Activated CD4-positive, CD25-positive, alpha-beta regulatory T cell treated with anti-CD3 and anti-CD28 coated beads, Interleukin-2, amount 50 U/mL, for 72 hours (primary cell): ENCODE measurements around the gene TUBB4B.

Experiments used
- DNase-seq: peaks from one replicate; pipeline ENCODE4 v3.0.0; 2021

The TUBB4B gene

DNA sequence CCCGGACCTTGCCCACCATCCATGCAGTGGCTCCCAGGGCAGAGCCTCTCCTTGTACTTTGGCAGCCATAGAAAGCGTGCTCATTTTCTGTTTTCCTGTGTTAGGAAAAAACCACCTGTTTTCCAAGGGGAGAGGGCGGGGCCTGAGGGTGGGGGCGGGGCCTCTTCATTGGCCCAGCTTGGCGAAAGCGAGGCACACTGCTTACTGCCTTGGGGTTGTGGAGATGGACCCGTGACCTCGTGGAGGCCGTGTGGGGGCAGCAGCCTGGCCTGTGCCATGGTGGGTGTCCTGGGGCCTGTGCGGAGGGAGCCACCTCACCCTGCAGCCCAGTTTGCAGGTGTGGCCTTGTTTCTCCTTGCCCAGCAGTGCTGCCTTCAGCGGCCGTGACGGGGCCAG, 32.0 kb downstream of the TUBB4B start:
- no peak for DNase-seq

DNA sequence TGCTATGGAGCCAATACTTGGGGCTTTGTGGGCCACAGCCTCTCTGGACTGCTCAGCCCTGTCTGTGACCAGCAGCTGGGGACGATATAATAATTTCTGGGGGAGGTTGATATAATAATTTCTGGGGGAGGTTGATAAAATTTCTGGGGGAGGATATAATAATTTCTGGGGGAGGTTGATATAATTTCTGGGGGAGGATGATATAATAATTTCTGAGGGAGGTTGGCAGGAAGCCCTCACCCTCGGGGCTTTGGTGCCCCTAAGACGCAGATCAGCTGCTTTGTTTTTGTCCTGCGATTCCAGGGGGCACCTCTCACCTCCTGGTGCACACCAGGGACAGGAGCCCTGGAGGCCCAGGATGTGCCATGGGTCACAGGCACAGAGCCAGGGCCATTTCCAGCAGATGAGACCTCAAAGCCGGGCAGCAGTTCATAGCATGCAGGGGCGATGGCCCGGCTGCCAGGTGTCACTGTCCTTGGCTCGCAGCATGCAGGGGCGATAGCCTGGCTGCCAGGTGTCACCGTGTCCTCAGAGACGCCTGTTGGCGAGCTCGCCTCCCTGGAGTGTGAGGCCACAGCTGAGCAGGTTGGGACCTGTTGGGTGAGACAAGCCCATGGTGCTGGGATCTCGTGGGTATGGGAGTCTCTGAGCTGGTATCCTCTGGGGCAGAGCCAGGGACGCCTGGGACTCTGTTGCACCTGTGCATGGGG, 32.7 kb downstream of the TUBB4B start:
- DNase-seq, result no peak

DNA sequence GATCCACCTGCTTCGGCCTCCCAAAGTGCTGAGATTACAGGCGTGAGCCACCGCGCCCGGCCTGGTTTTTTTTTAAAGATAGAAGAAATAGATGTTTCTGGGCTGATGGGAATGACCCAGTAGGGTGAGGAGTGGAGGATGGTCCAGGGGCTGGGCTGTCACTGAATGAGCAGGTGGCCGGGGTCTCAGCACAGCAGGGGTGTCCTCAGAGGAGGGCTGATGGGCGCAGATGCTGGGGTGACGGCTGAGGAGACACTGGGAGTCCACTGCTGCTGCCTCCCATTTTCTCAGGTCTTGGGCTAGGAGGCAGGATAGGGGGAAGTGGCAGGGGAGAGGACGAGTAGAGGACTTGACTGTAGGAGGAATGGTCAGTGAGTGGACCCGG, 34.1 kb downstream of the TUBB4B start:
- no peak for DNase-seq

DNA sequence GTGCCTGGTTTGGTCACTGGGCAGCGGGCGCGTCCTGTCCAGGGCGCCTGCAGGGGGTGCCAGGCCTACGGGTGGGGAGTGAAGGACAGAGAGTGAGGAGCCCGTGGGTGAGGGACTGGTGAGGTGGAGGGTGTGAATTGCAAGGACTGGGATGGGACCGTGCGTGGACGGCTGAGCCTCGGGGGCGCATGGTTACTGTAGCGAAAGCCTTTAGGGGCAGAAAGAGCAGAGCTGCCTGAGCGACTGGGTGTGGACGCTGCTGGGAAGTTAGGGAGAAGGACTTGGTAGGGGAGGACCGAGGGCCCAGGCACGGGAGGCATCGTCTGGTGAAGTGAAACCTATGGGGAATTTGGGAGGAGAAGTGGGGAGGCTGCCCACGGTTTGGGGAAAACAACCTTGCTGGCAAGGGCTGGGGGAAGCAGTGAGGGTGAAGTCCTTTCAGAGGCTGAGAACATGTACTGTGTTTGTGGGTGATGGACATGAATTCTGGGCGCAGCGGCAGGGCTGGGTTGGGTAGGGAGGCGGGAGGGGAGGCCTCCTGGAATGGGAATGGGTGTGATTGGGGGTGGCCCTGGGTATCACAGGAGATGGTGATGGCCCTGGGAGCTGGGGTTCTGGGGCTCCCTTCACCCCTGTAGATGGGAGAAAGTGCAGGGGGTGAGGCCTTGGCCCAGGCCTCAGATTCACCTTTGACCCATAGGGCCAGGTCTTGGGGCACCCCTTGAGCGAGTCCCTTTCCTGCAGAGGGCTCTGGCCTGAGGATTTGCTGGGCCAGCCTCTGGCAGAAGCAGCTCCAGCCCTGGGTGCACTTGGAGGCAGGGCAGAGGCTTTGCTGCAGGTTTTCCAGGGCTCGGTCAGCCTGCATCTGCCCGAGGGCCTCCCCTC, 34.7 kb downstream of the TUBB4B start:
- no peak for DNase-seq

DNA sequence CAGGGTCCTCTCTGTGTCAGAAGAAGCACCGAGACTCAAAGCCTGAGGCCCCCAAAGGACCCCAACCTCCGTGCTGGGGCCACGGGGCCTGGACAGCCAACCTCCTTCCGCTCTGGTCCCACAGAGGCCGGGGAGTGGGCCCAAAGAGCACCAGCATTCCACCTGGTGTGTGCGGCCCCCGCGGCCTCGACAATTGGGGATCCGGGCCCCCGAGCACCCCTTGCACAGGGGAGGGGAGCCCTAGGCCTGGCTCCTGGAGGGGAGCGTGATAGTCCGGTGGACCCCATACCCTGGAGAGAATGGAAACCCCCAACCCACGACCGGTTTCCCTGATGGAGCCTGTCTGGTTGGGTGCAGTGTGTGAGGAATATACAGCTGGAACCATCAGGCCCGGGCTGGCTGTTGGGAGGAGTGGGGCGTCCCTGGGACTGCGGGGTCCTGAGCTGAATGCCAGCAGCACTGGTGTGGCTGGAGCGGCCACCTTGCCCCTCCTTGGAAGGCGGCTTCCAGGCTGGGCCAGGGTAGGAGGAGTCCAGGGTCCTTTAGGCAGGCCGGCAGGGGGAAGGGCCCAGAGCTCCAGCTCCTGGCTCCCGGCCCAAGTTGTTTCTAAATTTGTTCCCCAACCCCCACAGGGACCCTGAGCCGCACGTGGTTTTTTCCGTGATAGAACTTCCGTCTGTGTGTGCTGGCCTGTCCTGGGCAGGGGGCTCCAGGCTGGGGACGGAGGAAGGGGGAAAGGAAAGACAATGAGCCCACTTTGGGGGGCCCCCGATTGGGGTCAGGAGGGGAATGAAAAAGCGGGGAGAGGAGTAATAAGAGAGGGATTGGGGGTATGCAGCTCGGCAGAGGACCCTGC, 35.6 kb downstream of the TUBB4B start:
- no peak for DNase-seq

DNA sequence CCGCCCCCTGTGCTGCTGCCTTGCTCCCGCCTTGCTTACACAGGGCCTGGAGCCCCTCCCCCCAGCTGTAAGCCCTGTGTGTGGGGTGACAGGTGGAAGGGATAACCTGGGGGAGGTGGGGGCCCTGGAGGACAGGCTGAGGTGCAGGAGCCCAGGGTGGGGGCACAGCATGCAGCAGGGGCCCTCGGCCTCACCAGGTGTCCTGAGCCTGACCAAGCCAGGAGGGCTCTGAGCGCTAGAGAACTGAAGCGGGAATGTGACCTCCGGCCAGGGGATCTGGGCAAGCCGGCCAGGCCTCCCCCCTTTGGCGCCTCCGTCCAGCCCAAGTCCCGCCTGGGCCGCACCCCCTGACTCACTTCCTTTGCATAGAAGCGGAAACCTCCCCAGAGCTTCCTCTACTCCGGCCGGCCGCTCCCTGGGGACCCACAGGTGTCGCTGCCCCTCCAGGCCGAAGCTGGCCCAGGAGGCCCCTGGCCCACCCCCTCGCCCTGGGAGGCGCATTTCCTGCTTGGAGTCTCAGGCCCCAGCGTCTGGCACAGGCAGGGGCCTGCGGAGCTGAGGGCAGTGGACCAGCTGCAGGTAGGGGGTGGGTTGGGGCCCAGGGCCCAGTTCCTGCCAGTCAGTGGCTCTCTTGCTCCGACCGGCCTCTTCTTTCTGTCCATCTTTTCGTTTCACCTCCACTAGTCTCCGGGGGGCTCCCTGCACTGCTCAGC, 36.4 kb downstream of the TUBB4B start, which contains the start of gene TOR4A:
Gene TOR4A, plus strand, starts transcription at position 398 of the 713 bp plus-strand sequence. CDS start 964 bp downstream, outside the sequence.
- DNase-seq, result peak; percentile 66

DNA sequence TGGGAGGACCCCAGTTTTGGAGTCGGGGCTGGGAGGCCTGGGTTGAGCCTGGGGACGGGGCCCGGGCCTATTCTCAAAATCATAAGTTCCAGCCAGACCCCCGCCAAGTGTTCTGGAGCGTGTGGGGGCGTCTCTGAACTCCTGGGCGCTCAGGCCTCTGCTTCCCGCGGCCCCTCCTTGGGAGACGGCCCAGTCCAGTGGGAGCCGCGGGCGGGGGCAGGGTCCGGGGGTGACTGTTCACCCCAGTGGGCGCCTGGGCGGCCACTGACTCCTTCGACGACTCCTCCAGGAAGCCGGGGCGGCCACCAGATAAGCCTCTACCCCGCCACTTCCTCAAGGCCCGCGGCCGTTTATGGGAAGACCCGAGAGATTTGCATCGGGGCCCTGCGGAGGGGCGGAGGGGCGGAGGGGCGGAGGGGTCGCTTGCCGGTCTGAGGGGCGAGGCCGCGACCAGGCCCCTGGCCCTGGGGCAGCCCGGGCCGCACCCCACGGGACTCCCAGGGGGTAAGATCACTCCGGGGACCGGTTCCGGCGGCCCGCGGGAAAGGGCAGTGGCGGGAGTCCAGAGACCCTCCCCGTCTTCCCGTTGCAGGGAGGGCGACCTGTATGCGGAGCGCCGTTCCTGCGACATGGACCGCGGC, 37.1 kb downstream of the TUBB4B start:
- DNase-seq, result no peak

DNA sequence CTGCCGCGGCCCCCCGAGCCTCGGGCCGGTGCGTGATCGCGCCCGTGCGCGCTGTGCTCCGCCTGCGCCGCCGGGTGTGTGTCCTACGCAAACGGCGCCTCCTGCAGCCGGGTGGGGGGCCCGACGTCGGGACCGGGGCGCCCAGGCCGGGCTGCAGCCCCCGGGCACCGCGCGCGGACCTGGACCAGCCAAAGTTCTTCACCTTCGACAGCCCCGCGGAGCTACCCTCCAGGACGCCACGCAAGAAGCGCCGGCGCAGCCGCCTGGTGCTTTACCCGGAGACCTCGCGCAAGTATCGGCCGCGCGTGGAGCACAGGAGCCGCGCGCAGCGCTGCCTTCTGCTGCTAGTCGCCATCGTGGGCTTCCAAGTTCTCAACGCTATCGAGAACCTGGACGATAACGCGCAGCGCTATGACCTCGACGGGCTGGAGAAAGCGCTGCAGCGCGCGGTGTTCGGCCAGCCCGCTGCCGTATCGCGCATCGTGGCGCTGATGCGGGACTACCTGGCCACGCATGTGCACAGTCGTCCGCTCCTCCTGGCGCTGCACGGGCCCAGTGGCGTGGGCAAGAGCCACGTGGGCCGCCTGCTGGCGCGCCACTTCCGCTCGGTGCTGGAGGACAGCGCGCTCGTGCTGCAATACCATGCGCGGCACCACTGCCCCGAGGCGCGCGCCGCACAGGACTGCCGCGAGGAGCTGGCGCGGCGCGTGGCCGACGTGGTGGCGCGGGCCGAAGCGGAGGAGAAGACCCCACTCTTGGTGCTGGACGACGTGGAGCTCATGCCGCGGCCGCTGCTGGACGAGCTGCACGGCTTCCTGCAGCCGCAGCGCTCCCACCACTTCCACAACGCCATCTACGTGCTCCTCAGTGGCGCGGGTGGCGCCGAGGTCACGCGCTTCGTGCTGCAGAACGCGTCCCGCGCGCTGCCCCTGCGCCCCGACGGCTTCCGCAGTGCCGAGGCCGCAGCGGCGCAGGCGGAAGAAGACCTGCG, 37.9 kb downstream of the TUBB4B start:
- no peak for DNase-seq

DNA sequence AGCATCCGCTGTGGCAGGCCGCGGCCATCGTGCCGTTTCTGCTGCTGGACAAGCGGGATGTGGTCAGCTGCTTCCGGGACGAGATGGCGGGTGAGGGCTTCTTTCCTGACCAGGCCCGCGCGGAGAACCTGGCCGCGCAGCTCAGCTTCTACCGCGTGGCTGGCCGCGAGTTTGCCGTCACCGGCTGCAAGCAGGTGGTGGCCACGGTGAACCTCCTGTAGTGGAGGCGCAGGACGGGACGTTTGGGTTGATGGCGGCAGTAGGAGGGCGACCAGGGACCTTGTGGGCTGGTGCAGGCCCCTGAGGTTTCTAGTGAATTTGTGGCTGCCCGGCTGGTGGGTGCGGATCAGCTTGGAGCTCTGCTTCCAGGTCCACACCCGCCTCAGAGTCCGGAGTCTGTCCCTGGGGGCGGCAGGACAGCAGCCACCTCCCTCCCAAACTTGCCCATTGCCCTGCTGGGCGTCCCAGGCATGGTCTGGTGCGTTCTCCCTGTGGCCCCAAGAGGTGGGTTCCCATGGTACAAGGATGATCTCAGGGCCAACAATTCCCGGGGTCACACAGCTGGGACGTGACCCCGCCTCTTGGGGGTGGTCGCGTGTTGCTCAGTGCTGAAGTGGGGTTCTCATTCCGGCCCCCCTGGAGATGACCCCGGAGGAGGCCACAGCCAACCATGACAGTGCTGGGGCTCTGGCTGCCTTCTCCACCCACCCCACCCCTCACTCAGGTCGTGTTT, 38.8 kb downstream of the TUBB4B start:
- no peak for DNase-seq

DNA sequence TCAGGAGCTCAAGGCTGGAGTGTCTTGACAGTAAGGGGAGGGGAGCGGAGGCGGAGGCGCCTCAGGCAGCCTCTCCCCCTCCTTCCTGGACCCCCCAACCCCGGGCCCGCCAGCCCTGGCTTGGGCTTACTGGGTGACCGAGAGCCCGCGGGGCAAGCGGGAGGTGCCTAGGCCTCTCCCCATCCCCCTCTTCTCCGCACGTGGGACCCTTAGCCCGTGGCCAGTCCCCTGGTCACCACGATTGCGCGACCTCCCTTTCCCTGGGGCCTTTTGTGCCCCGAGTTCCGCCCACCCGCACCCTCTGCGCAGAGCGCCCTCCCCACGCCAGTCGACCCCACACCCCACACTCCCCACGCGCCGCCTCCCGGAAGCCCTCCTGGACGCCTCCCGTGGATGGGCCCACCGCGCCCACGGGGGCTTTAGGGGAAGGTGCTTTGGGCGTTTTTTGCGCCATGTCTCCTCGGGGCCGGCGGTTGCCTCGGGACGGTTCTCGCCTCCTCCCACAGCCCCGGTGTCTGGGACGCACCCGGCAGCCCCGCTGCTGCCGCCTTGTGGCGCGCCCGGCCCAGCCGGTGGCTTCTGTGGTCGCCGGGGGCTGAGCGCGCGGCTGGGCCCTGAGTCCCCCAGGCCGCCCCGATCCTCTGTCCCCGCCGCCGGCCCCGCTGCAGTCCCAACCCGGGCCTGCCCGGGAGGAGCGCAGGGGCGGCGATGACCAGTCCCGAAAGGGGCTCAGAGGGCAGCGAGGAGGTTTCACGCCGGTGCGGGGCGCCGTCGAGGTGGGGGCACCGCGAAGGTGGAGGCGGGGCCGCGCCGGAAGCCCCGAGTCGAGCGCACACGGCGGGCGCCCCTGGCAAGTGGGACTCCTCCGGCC, 39.6 kb downstream of the TUBB4B start:
- DNase-seq, result no peak

DNA sequence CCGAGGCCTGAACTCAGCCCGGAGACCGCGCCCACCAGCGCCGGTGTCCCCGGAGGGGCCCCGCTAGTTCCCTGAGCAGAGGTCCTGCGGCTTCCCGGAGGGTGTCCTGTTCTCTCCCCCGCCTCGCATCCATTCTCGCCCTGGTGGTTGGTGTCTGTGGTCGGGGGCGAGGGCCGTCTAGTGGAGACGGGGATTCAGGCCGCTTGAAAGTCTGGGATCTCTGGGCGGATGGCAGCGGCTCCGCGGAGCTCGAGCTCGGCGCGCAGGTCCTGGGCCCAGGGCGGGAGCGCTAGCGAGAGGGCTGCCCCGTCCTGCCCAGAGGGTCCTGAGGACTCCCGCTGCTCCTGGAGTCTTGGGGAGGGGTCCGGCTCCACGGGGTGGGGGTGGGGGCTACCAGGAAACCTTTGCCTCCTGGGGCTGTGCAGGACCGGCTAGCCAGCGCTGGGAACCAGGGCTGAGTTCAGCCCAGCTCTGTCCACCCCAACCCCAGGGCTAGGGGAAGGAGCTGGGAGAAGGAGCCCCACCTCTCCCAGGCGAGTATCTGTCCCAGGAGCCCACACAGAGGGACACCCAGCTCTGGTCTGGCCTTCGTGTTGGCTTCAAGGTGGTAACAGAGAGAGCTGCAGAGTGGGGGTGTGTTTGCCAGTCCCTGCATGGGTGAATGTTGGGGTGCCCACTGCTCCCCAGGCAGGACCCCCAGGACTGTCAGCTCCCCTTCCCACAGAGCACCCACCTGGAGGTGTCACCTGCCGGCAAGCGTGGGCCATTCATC, 40.4 kb downstream of the TUBB4B start:
- no peak for DNase-seq

DNA sequence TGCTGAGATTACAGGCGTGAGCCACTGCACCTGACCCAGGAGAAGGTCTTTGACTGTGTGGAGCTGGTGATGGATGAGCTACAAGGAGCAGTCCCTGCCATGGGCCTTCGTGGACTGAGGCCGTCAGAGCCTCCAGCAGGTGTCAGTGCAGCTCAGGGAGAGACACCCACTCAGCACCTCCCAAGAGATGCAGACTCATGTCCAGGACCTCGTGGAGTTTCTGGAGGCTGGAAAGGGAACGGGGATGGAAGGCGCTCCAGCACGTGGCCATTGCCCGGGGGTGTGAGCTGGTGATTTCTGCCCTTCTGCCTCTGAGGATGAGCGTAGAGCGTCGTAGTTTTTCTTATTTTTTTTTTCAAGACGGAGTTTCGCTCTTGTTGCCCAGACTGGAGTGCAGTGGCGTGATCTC, 45.9 kb downstream of the TUBB4B start:
- DNase-seq, result no peak

DNA sequence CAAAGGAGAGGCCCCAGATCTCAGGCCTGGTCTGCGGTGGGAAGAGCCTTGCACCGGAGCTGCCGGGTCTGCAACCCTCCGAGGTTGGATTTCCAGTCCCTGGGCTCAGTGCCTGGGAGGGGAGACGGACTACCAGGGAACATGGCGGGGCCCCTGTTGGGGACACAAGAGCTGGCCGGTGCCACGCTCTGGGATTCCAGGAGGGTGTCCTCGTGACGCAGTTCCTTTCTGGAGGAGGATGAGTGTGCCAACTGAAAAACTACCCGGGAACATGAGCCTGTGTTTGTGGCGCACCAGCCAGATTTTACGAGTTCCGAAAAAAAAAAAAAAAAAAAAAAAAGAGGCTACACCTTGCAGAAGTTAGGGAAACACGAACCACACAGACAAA, 52.0 kb downstream of the TUBB4B start:
- no peak for DNase-seq
